Measurements from ENCODE around the gene MPP3.

MPP3 gene

GRCh38 chr17:43839670-43840108 is 6.7 kb upstream of the MPP3 start:
- no peak for TF ChIP-seq CTCF (conservative IDR thresholded peaks at IDR 0.05)
- peak overlapping the region; percentile 81 for H3K27ac ChIP-seq

- no peak for TF ChIP-seq CTCF (conservative IDR thresholded peaks at IDR 0.05)
- peak overlapping the region; percentile 82; the same call in 1 of the 2 replicates for H3K27ac ChIP-seq
These were observed 1.2 kb upstream of the MPP3 start for GRCh38 chr17:43834106-43834505.

- peak overlapping the region; percentile 82 for H3K27ac ChIP-seq
- peak; percentile 15; the same call in 1 of the 2 replicates for TF ChIP-seq CTCF (conservative IDR thresholded peaks at IDR 0.05)
These were observed 574 bp downstream of the MPP3 start for GRCh38 chr17:43832168-43832975.

- no peak for TF ChIP-seq CTCF (conservative IDR thresholded peaks at IDR 0.05)
- no peak overlapping the region; the same call in 1 of the 2 replicates for H3K27ac ChIP-seq
These were observed 1.3 kb downstream of the MPP3 start for GRCh38 chr17:43831633-43832032.

- no peak for TF ChIP-seq CTCF (conservative IDR thresholded peaks at IDR 0.05)
- no peak overlapping the region for H3K27ac ChIP-seq
These were observed 2.3 kb downstream of the MPP3 start for GRCh38 chr17:43830510-43831140.

GRCh38 chr17:43829738-43830137 is 3.2 kb downstream of the MPP3 start:
- H3K27ac ChIP-seq: no peak overlapping the region
- no peak for TF ChIP-seq CTCF (conservative IDR thresholded peaks at IDR 0.05)

- no peak for TF ChIP-seq CTCF (conservative IDR thresholded peaks at IDR 0.05)
- no peak overlapping the region for H3K27ac ChIP-seq
These were observed 5.3 kb downstream of the MPP3 start for GRCh38 chr17:43827596-43827995.
